ENCODE measurements around the gene DDI2. TPM values are rescaled to one million over a fixed set of nuclear protein-coding genes. Genes with fewer than 3 reads are reported as not detected.

DDI2 gene
- total and polyA plus RNA-seq, 4 donors, result 7.2 to 94.3 (median 24.2) TPM

DNA sequence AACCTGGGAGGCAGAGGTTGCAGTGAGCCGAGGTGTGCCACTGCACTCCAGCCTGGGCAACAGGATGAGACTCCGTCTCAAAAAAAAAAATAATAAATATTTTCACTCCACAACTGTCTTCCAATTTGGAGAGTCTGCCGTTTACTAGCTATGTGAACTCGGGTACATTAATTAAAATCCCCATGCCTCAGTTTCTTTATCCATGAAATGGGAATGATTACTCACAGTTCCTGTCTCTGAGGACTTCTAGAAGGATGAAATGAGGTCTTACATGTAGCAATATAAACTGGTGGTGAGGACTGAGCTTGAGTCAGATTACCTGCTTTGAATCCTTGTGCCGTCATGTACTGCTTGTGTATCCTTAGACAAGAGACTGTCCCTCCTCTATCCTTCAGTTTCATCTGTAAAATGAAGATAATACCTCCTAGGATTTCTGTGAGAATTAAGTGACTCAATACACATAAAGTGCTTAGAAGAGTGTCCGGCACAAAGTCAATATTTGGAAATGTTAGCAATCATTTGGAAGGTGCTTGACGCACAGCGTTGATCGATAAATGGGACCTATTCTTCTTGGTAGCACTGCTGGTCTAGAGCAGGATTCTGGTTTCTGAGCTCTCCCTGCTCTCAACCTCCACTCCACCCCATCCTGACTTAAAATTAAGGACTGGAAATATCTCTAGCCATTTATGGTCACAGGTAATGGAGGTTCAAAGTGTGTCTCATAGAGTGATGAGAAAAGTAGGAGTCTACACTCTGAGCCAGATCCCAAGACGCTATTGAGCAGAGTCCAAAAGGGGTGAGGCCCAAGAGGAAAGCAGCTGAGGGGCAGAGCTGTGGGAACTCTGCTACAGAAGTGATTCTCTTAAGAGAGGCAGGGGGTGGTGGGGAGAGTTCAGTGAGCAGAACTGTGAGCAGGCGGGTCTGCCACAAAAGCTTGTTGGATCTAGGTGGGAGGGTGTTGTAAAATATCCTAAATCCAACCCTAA, 11.6 kb upstream of the DDI2 start:
- no peak for ATAC-seq (ENCODE audit: insufficient read depth, low FRiP score)
- H3K4me3 ChIP-seq, result no peak overlapping the region

GRCh38 chr1:15609631-15610030, 7.6 kb upstream of the DDI2 start:
- H3K4me3 ChIP-seq, result no peak overlapping the region
- WGBS, 2 donors, result 88 to 95% methylated on average over 7 of the region's 7 CpGs
- no peaks in the 10 kb centered on the region for H3K9me3 ChIP-seq (ENCODE audit: control insufficient read depth in 4 of 4, insufficient read depth in 3 of 4, low read length in 3 of 4)
- DNase-seq (no peak), ATAC-seq (ENCODE audit: insufficient read depth, low FRiP score) (no peak)
- no peaks in the 10 kb centered on the region for H3K36me3 ChIP-seq (ENCODE audit: control insufficient read depth in 4 of 4, insufficient read depth in 4 of 4, low read length in 4 of 4)
- H3K27ac ChIP-seq (ENCODE audit: low read depth in 1 of 2, low read length in 1 of 2), result no peak overlapping the region
- H3K4me1 ChIP-seq (ENCODE audit: control insufficient read depth in 5 of 5, insufficient read depth in 5 of 5, low read length in 5 of 5), result no peaks in the 10 kb centered on the region
- TF ChIP-seq, protein P1, sequence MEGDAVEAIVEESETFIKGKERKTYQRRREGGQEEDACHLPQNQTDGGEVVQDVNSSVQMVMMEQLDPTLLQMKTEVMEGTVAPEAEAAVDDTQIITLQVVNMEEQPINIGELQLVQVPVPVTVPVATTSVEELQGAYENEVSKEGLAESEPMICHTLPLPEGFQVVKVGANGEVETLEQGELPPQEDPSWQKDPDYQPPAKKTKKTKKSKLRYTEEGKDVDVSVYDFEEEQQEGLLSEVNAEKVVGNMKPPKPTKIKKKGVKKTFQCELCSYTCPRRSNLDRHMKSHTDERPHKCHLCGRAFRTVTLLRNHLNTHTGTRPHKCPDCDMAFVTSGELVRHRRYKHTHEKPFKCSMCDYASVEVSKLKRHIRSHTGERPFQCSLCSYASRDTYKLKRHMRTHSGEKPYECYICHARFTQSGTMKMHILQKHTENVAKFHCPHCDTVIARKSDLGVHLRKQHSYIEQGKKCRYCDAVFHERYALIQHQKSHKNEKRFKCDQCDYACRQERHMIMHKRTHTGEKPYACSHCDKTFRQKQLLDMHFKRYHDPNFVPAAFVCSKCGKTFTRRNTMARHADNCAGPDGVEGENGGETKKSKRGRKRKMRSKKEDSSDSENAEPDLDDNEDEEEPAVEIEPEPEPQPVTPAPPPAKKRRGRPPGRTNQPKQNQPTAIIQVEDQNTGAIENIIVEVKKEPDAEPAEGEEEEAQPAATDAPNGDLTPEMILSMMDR (IDR thresholded peaks at IDR 0.05; ENCODE audit: control extremely low read depth, extremely low read depth), result no peak
- H3K27me3 ChIP-seq (ENCODE audit: control insufficient read depth in 3 of 3, insufficient read depth in 3 of 3, low read length in 2 of 3), result no peaks in the 10 kb centered on the region
- H3K9ac ChIP-seq (ENCODE audit: insufficient read depth in 1 of 2, low read length in 2 of 2), result no peak overlapping the region

More for the DNA sequence above, 11.6 kb upstream of the DDI2 start:
- DNase-seq, result no peak
- WGBS, 2 donors, result 82 to 88% methylated on average over 11 of the region's 11 CpGs
- Histone ChIP-seq H3K36me3 (ENCODE audit: control insufficient read depth in 4 of 4, insufficient read depth in 4 of 4, low read length in 4 of 4) (no peaks in the 10 kb centered on the region), H3K4me1 (ENCODE audit: control insufficient read depth in 5 of 5, insufficient read depth in 5 of 5, low read length in 5 of 5) (peaks cover 0 to 9% (median 0%) of the 10 kb centered on the region in 5 donors), H3K9me3 (ENCODE audit: control insufficient read depth in 4 of 4, insufficient read depth in 3 of 4, low read length in 3 of 4) (no peaks in the 10 kb centered on the region), H3K27ac (ENCODE audit: low read depth in 1 of 2, low read length in 1 of 2) (no peak overlapping the region), H3K9ac (ENCODE audit: insufficient read depth in 1 of 2, low read length in 2 of 2) (no peak overlapping the region), H3K27me3 (ENCODE audit: control insufficient read depth in 3 of 3, insufficient read depth in 3 of 3, low read length in 2 of 3) (no peaks in the 10 kb centered on the region)
- TF ChIP-seq, protein P1 (IDR thresholded peaks at IDR 0.05; ENCODE audit: control extremely low read depth, extremely low read depth), result no peak

GRCh38 chr1:15610167-15610566, 7.1 kb upstream of the DDI2 start:
- Histone ChIP-seq H3K27ac (ENCODE audit: low read depth in 1 of 2, low read length in 1 of 2) (no peak overlapping the region), H3K36me3 (ENCODE audit: control insufficient read depth in 4 of 4, insufficient read depth in 4 of 4, low read length in 4 of 4) (no peaks in the 10 kb centered on the region), H3K4me3 (no peak overlapping the region), H3K9ac (ENCODE audit: insufficient read depth in 1 of 2, low read length in 2 of 2) (no peak overlapping the region), H3K9me3 (ENCODE audit: control insufficient read depth in 4 of 4, insufficient read depth in 3 of 4, low read length in 3 of 4) (no peaks in the 10 kb centered on the region), H3K4me1 (ENCODE audit: control insufficient read depth in 5 of 5, insufficient read depth in 5 of 5, low read length in 5 of 5) (peaks cover 0 to under 1% (median 0%) of the 10 kb centered on the region in 5 donors), H3K27me3 (ENCODE audit: control insufficient read depth in 3 of 3, insufficient read depth in 3 of 3, low read length in 2 of 3) (no peaks in the 10 kb centered on the region)
- ATAC-seq (ENCODE audit: insufficient read depth, low FRiP score), result no peak
- TF ChIP-seq, protein P1 (IDR thresholded peaks at IDR 0.05; ENCODE audit: control extremely low read depth, extremely low read depth), result no peak
- no peak for DNase-seq
- 70 to 81% methylated on average over 4 of the region's 4 CpGs for WGBS, 2 donors
